PC-3 (cell line): Measurements from ENCODE around the gene ADAMTSL3. TPM values are rescaled to one million over a fixed set of nuclear protein-coding genes. Genes with fewer than 3 reads are reported as not detected.

Experiments used
- ATAC-seq: fragments of 200-7000 bp; cut with Tn5 transposase; 2 replicates; pipeline ENCODE4 v1.9.1; 2020; ENCODE audit warnings: mild to moderate bottlenecking, moderate library complexity
- BruUV-seq: library from RNA; stranded (reverse); fragments of 400-500 nt; replicated peaks from 2 replicates; lab custom pipeline; 2021; lab: Mats Ljungman, UMichigan
- CTCF ChIA-PET: fragments of 300-600 bp; sonication (Branson Sonifier 250); formaldehyde crosslinking; loops from one replicate; lab custom pipeline; 2022; ENCODE audit warnings: antibody characterized with exemption; lab: Charles Lee
- POLR2A ChIA-PET: fragments of 300-600 bp; sonication (Branson Sonifier 250); formaldehyde crosslinking; loops from one replicate; lab custom pipeline; 2022; ENCODE audit warnings: antibody characterized with exemption; ENCODE audit not compliant: unreplicated experiment; lab: Charles Lee
- DNase-seq: peaks from one replicate; pipeline ENCODE4 v3.0.0-alpha.2; 2015
- H2AFZ ChIP-seq: fragments of 300-600 bp; sonication (generic); 2 replicates; pipeline ENCODE4 v1.6.0; 2016; ENCODE audit warnings: antibody characterized with exemption, low read length
- H3F3A ChIP-seq: fragments of 300-600 bp; sonication (generic); one replicate; pipeline ENCODE4 v1.6.0; 2017; ENCODE audit warnings: antibody characterized with exemption, low read length, control low read depth, mild to moderate bottlenecking; ENCODE audit not compliant: unreplicated experiment
- H3K27ac ChIP-seq: fragments of 300-600 bp; sonication (generic); 2 replicates; pipeline ENCODE4 v1.5.1; 2016; ENCODE audit warnings: mild to moderate bottlenecking, low read length
- H3K27me3 ChIP-seq: fragments of 300-600 bp; sonication (generic); 2 replicates; pipeline ENCODE4 v1.6.1; 2016; ENCODE audit warnings: low read length, mixed read lengths
- H3K36me3 ChIP-seq: fragments of 300-600 bp; sonication (generic); 2 replicates; pipeline ENCODE4 v1.6.1; 2016; ENCODE audit warnings: low read depth, mixed run types, low read length, mixed read lengths
- H3K4me1 ChIP-seq: fragments of 300-600 bp; sonication (generic); 2 replicates; pipeline ENCODE4 v1.5.1; 2016; ENCODE audit warnings: low read length; ENCODE audit not compliant: insufficient read depth
- H3K4me2 ChIP-seq: fragments of 300-600 bp; sonication (generic); 2 replicates; pipeline ENCODE4 v1.6.0; 2016; ENCODE audit warnings: low read length
- H3K4me3 ChIP-seq: fragments of 300-600 bp; sonication (generic); 2 replicates; pipeline ENCODE4 v1.5.1; 2016; ENCODE audit warnings: mild to moderate bottlenecking, low read length, mixed read lengths
- H3K79me2 ChIP-seq: fragments of 300-600 bp; sonication (generic); 2 replicates; pipeline ENCODE4 v1.6.1; 2017; ENCODE audit warnings: low read length, mixed read lengths
- H3K9ac ChIP-seq: fragments of 300-600 bp; sonication (generic); 2 replicates; pipeline ENCODE4 v1.6.0; 2016; ENCODE audit warnings: mild to moderate bottlenecking, low read length
- H3K9me2 ChIP-seq: fragments of 300-600 bp; sonication (generic); replicated peaks from 2 replicates; pipeline ENCODE4 v1.6.1; 2016; ENCODE audit warnings: mixed run types, low read length, mixed read lengths
- H3K9me3 ChIP-seq: fragments of 300-600 bp; sonication (generic); 2 replicates; pipeline ENCODE4 v1.6.1; 2016; ENCODE audit warnings: low read length, mixed read lengths
- H4K20me1 ChIP-seq: fragments of 300-600 bp; sonication (generic); 2 replicates; pipeline ENCODE4 v1.6.1; 2016; ENCODE audit warnings: low read length, mixed read lengths
- CTCF ChIP-seq: fragments of 300-600 bp; sonication (generic); conservative IDR thresholded peaks from 2 replicates; pipeline ENCODE4 v1.5.1; 2017; ENCODE audit warnings: antibody characterized with exemption, low read depth, mild to moderate bottlenecking, low read length
- EZH2 ChIP-seq: fragments of 300-600 bp; sonication (generic); IDR thresholded peaks from one replicate; pipeline ENCODE4 v1.6.1; 2017; ENCODE audit warnings: antibody characterized with exemption, mild to moderate bottlenecking, low read length; ENCODE audit not compliant: unreplicated experiment
- EZH2phosphoT487 ChIP-seq: fragments of 300-600 bp; sonication (generic); IDR thresholded peaks from 2 replicates; pipeline ENCODE4 v1.6.1; 2018; ENCODE audit warnings: mild to moderate bottlenecking, antibody characterized with exemption, low read length, borderline replicate concordance
- intact Hi-C: fragments of 100-400 bp; cut with micrococcal nuclease; formaldehyde crosslinking; loops from 2 replicates; pipeline ENCODE4 v1.9.0; 2023
- total RNA-seq: library from RNA; depleted of rRNA; stranded (reverse); fragments of >200 nt; gene quantifications from 2 replicates; pipeline ENCODE4 v1.2.3, GENCODE V29; 2014

The ADAMTSL3 gene
- total RNA-seq, 1 experiment from 2014 or later = 7.9 TPM

GRCh38 chr15:83928392-83928734 lies 274.4 kb downstream of the ADAMTSL3 start:
- Histone ChIP-seq H3K79me2 (no peaks in the 10 kb centered on the region), H3K9ac (no peak overlapping the region), H3K4me2 (no peak overlapping the region), H3K27me3 (no peaks in the 10 kb centered on the region), H2AFZ (no peak overlapping the region), H3K36me3 (no peaks in the 10 kb centered on the region), H3K4me1 (peaks cover 15% of the 10 kb centered on the region; the same call in 1 of the 2 replicates), H3K4me3 (no peak overlapping the region), H3K27ac (no peak overlapping the region), H3K9me2 (no peaks in the 10 kb centered on the region), H4K20me1 (no peaks in the 10 kb centered on the region), H3F3A (no peaks in the 10 kb centered on the region), H3K9me3 (no peaks in the 10 kb centered on the region)
- BruUV-seq = no TSS peak
- TF ChIP-seq CTCF (no peak), EZH2phosphoT487 (no peak), EZH2 (no peak)
- intact Hi-C loops = no loop called here
- ATAC-seq (no peak), DNase-seq (no peak)
- ChIA-PET POLR2A (no interaction called here), CTCF (no interaction called here)

- H3K4me1 ChIP-seq = peaks cover 15% of the 10 kb centered on the region; the same call in 1 of the 2 replicates
- H3K4me3 ChIP-seq = no peak overlapping the region
- H3K79me2 ChIP-seq = no peaks in the 10 kb centered on the region
- intact Hi-C loops = no loop called here
- no peaks in the 10 kb centered on the region for H3K27me3 ChIP-seq
- H4K20me1 ChIP-seq = no peaks in the 10 kb centered on the region
- no peaks in the 10 kb centered on the region for H3K9me2 ChIP-seq
- no peaks in the 10 kb centered on the region for H3K9me3 ChIP-seq
- no TSS peak for BruUV-seq
- H3K36me3 ChIP-seq = no peaks in the 10 kb centered on the region
- no peak overlapping the region for H3K9ac ChIP-seq
- H3F3A ChIP-seq = no peaks in the 10 kb centered on the region
- H2AFZ ChIP-seq = no peak overlapping the region
- ATAC-seq = no peak
- no peak overlapping the region for H3K27ac ChIP-seq
- no peak for DNase-seq
- POLR2A ChIA-PET = no interaction called here
- CTCF ChIA-PET = no interaction called here
- no peak for TF ChIP-seq EZH2
- TF ChIP-seq CTCF = no peak
- no peak for TF ChIP-seq EZH2phosphoT487
- no peak overlapping the region for H3K4me2 ChIP-seq
Observed at GRCh38 chr15:83928878-83929418, 275.0 kb downstream of the ADAMTSL3 start.

- POLR2A ChIA-PET = no interaction called here
- intact Hi-C loops = loop anchor here (10.0 kb wide), 1 partner anchor 105 kb away; no protein-coding TSS in a partner anchor
- TF ChIP-seq EZH2phosphoT487 (no peak), EZH2 (no peak), CTCF (no peak)
- Histone ChIP-seq H3K79me2 (no peaks in the 10 kb centered on the region), H3K9me2 (no peaks in the 10 kb centered on the region), H3K4me1 (peaks cover 15% of the 10 kb centered on the region; the same call in 1 of the 2 replicates), H3K27me3 (no peaks in the 10 kb centered on the region), H3K36me3 (no peaks in the 10 kb centered on the region), H3K9me3 (no peaks in the 10 kb centered on the region), H3K4me3 (no peak overlapping the region), H3K27ac (no peak overlapping the region), H4K20me1 (no peaks in the 10 kb centered on the region), H3K4me2 (no peak overlapping the region), H2AFZ (no peak overlapping the region), H3K9ac (no peak overlapping the region), H3F3A (no peaks in the 10 kb centered on the region)
- no peak for DNase-seq
- CTCF ChIA-PET = no interaction called here
- no peak for ATAC-seq
- BruUV-seq = no TSS peak
Observed at GRCh38 chr15:83929619-83930018, 275.7 kb downstream of the ADAMTSL3 start.
